Measurements from ENCODE around the gene ZBED4. TPM values are rescaled to one million over a fixed set of nuclear protein-coding genes. Genes with fewer than 3 reads are reported as not detected.

Gene ZBED4
- total and polyA plus RNA-seq, 12 donors, result 2.6 to 5.9 (median 4.2) TPM

GRCh38 chr22:49935561-49935960 lies 81.9 kb downstream of the ZBED4 start:
- H3K27ac ChIP-seq, result peak overlapping the region; percentile 90 to 100 (median 98)
- ATAC-seq, result no peak

GRCh38 chr22:49936018-49936972 lies 82.7 kb downstream of the ZBED4 start:
- Histone ChIP-seq H3K27ac (peak overlapping the region; percentile 90 to 100 (median 98)), H3K9me3 (no peaks in the 10 kb centered on the region), H3K4me1 (peaks cover 36 to 72% (median 66%) of the 10 kb centered on the region in 9 donors), H3K36me3 (no peaks in the 10 kb centered on the region), H3K4me3 (peak overlapping the region in 9 of 10 donors; percentile 32 to 72 (median 52)), H3K27me3 (no peaks in the 10 kb centered on the region)
- ATAC-seq, result peak; percentile 62 to 81 (median 72)
- intact Hi-C loops (cut with DNase I), result loop anchor here in 6 of 10 donors (1.0 to 10.0 kb wide), 4 partner anchors 25 to 269 kb away; partner anchors contain the start of genes PIM3 (in 3 of the 6) and SELENOO (in 2 of the 6)
- TF ChIP-seq CTCF (IDR thresholded peaks at IDR 0.05), result no peak
- DNase-seq, result peak; percentile 93 to 94
- 2 to 3% methylated on average over 50 to 52 of the region's 52 CpGs for WGBS, 2 donors

More at GRCh38 chr22:49935561-49935960, 81.9 kb downstream of the ZBED4 start:
- H3K27me3 ChIP-seq, result no peaks in the 10 kb centered on the region
- 3 to 8% methylated on average over 5 to 14 of the region's 16 CpGs for WGBS, 2 donors
- no peaks in the 10 kb centered on the region for H3K36me3 ChIP-seq
- no peak for TF ChIP-seq CTCF (IDR thresholded peaks at IDR 0.05)
- intact Hi-C loops (cut with DNase I), result loop anchor here in 3 of 10 donors (2.0 to 10.0 kb wide), 2 partner anchors 25 to 269 kb away; partner anchors contain the start of genes SELENOO (in 2 of the 3) and PIM3 (in 1 of the 3)
- peaks cover 39 to 80% (median 72%) of the 10 kb centered on the region in 9 donors for H3K4me1 ChIP-seq
- no peaks in the 10 kb centered on the region for H3K9me3 ChIP-seq
- H3K4me3 ChIP-seq, result peak overlapping the region in 9 of 10 donors; percentile 32 to 72 (median 52)
- no peak for DNase-seq

GRCh38 chr22:49936973-49937757 lies 83.5 kb downstream of the ZBED4 start:
- H3K36me3 ChIP-seq, result no peaks in the 10 kb centered on the region
- DNase-seq, result peak; percentile 66 to 70
- peak overlapping the region in 8 of 10 donors; percentile 32 to 72 (median 53) for H3K4me3 ChIP-seq
- peak overlapping the region; percentile 90 to 100 (median 98) for H3K27ac ChIP-seq
- intact Hi-C loops (cut with DNase I), result loop anchor here in 6 of 10 donors (1.0 to 10.0 kb wide), 4 partner anchors 24 to 268 kb away; partner anchors contain the start of genes PIM3 (in 3 of the 6) and SELENOO (in 2 of the 6)
- WGBS, 2 donors, result 21 to 24% methylated on average over 21 of the region's 21 CpGs
- no peaks in the 10 kb centered on the region for H3K9me3 ChIP-seq
- TF ChIP-seq CTCF (IDR thresholded peaks at IDR 0.05), result no peak
- H3K4me1 ChIP-seq, result peaks cover 34 to 64% (median 57%) of the 10 kb centered on the region in 9 donors
- peak; percentile 11 to 62 (median 42) for ATAC-seq
- H3K27me3 ChIP-seq, result no peaks in the 10 kb centered on the region
